HG03460 (cell line): Measurements from ENCODE around the gene TBC1D2B.
"Not testable (repeated sequence)": the region's sequence is repeated elsewhere in the genome, so short reads cannot be mapped to it uniquely, and the experiment has no call there.

ENCODE experiments used
- ATAC-seq: cut with Tn5 transposase; IDR thresholded peaks from one replicate; pipeline ENCODE4 v1.9.1; 2021; ENCODE audit not compliant: unreplicated experiment

TBC1D2B gene

DNA sequence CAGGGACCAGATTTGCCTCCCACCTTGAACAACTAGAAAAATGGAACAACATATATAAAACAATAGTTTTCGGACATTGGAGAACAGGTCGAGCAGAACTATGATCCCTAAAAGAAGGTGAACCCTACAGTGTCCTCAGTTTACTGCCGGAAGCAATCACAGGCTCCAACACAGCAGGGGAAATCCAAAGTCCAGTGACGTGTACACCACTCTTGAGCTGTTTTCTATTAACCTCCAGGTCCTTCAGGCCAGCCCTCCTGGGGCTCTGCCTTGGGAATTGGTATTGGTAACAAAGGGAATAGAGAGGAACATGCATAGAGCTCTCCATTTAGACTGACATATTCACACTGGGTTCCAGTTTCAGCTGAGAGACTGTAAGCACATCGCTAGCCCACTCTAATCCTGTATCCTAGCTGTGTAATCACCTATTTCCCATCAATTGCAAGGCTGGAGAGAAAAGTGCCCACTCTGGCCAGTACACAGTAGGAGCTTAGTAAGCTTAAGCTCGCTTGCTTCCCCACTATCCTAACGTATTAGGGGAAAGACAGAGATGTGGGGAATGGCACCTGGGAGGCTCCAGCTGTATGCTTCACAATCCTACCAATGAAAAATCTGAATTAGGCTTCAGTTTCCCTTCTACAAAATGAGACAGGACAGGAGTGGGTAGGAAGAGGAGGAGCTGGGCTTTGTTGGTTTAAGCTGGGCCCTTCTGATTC, 118.6 kb downstream of the TBC1D2B start:
- ATAC-seq = not testable (repeated sequence)

- not testable (repeated sequence) for ATAC-seq
Measured at GRCh38 chr15:77958021-77958420, 119.5 kb downstream of the TBC1D2B start.

DNA sequence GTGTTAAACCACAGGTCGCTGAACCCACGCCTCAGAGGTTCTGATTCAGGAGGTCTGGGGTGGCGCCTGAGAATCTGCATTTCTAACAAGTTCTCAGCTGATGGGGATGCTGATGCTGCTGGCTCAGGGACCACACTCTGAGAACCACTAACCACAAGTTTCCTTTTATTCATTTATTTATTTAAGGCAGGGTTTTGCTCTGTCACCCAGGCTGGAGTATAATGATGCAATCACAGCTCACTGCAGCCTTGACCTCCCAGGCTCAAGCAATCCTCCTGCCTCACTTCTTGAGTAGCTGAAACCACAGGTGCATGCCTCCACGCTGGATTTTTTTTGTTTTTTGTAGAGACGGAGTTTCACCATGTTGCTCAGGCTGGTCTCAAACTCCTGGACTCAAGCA, 123.6 kb downstream of the TBC1D2B start:
- not testable (repeated sequence) for ATAC-seq

DNA sequence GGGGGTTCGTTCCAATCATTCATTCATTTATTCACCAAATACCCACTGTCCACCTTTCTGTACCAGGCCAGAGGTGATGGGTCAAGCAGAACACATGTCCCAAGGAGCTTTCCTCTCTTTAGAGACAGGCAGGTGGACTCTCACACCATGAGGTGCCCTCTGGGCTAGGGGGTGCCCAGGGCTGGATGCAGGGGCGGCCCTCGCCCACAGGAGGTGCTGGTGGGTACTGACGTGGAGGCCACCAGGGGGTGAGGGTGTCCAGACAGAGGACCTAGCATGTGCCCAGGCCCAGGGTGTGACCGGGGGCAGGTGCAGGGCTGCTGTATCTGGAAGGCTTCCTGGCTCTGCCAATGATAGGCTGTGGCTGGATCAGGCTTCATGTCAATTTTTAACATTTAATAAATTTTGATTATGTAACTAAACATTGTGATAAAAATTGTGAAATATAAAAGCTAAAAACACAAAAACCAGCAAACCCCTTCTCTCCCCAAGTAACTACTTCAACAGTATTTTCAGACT, 124.5 kb downstream of the TBC1D2B start:
- ATAC-seq = not testable (repeated sequence)

DNA sequence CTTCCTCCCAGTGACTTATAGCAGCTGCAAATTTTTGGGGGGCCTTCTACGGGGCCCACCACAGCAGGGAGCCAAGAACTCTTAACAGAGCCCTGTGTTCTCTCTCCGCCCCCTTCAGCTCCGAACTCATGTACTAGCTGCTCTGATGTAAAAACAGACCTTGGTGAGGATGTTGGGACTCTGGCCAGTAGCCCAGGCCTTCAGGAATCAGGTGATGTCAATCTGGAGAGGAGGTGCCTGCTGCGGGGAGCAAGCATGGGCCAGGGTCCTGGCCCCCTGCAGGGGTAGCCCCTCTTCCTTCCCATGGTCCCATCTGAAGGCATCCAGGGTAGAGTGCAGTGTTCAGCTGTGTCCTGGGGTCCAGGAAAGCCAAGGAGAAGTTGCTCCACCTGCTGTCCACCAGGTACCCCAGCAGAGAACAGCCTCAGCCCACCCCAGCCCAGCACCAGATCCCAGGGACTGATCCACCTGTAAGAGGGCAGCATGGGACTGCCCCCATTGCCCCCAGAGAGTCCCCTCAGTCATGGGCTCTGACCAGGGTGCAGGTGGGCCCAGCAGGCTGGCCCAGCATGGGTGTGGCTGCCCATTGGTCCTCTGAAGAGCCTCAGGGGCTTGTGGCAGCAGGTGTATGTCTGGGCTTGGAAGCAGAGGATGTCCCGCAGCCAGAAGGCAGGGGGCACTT, 126.3 kb downstream of the TBC1D2B start:
- not testable (repeated sequence) for ATAC-seq

DNA sequence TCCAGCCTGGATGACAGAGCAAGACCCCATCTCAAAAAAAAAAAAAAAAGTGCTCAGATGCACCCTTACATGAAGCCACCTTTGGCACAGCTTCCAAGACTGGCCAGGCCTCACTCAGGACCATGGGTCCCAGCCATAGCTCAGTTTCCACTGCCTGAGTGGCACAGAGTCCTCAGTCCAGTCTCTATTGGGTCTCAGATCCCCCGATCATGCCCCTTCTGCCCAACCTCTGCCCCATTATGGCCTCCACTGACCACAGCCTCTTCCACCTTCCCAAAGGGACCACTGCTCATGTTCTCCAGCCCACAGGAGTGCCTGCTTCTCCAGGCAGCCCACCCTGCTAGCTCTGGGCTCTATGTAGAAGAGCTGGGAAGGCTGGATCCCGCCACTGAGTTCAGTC, 127.0 kb downstream of the TBC1D2B start:
- ATAC-seq = not testable (repeated sequence)

- no peak for ATAC-seq
Measured at GRCh38 chr15:77945566-77945965, 131.9 kb downstream of the TBC1D2B start.
